HG02870 (cell line): Measurements from ENCODE around the gene NAGLU.

Experiments
- ATAC-seq: cut with Tn5 transposase; IDR thresholded peaks from one replicate; pipeline ENCODE4 v1.9.1; 2021; ENCODE audit warnings: mild to moderate bottlenecking, moderate library complexity; ENCODE audit not compliant: unreplicated experiment

NAGLU gene

GRCh38 chr17:42586514-42587230 lies 50.6 kb downstream of the NAGLU start:
- peak; percentile 57 for ATAC-seq

- no peak for ATAC-seq
Observed at GRCh38 chr17:42590886-42591285, 54.8 kb downstream of the NAGLU start.

GRCh38 chr17:42591411-42591810 lies 55.4 kb downstream of the NAGLU start:
- ATAC-seq = no peak
